ENCODE measurements around the gene STAB2.

Gene STAB2

DNA sequence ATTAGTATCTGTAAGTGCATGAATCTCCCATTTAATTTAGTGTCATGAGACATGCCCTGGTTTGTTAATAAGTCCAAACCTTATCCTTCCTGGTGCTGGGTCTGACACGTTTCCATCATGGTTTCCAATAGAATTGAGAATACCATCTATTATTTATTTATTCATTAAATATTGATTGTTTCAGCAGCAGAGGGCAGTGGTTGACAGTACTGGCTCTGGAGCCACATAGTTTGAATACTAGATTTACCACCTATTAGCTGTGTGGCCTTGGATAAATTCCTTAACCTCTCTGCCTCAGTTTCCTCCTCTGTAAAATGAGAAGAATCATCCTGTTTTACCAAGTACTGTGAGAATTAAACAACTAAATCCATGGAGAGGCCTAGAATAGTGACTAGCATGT, 941 bp upstream of the STAB2 start:
- DNase-seq (ENCODE audit: low read depth, low spot score): no peak

GRCh38 chr12:103588680-103589079, 1.6 kb downstream of the STAB2 start:
- no peak for DNase-seq (ENCODE audit: low read depth, low spot score)

GRCh38 chr12:103589517-103589916, 2.4 kb downstream of the STAB2 start:
- DNase-seq (ENCODE audit: low read depth, low spot score): no peak

DNA sequence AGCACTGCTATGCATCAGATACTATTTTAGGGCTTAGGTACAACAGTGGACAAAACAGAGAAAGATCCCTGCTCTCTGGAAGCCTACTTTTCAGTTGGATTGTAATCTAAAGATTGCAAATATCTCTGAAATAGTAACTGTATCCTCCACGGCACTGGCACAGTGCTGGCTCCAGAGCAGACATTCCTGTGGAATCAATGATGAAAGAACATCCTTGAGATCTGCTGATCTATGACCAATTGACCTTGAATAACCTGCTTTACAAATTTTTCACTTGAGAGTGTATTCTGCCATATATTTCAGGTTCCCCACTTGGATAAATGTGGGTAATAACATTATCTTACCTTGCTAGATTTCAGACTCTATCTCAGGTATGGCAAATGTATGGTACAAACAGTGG, 3.2 kb downstream of the STAB2 start:
- no peak for DNase-seq (ENCODE audit: low read depth, low spot score)

DNA sequence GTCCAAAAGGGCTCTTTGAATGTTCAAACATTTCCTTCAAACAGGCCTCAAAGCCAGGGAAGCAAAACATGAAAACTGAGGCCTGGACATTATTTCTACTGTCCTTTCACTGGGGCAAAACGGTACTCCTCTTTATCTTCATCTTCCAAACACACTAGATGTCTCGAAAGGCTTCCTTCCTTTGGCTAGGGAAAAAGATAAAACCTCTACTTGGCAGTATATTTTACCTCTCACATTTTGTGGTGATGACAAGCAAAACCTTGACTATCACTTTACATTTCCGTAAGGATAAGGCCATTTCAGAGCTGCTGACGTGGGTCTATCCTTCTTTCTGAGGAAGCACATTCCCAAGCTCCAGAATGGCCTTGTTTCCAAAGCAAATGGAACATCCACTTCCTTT, 9.9 kb downstream of the STAB2 start:
- no peak for DNase-seq (ENCODE audit: low read depth, low spot score)

GRCh38 chr12:103599274-103599673, 12.2 kb downstream of the STAB2 start:
- DNase-seq (ENCODE audit: low read depth, low spot score): no peak

- DNase-seq (ENCODE audit: low read depth, low spot score): no peak
Observed at GRCh38 chr12:103600967-103601728, 14.1 kb downstream of the STAB2 start.

- DNase-seq (ENCODE audit: low read depth, low spot score): no peak
Observed at GRCh38 chr12:103620395-103620794, 33.3 kb downstream of the STAB2 start.

DNA sequence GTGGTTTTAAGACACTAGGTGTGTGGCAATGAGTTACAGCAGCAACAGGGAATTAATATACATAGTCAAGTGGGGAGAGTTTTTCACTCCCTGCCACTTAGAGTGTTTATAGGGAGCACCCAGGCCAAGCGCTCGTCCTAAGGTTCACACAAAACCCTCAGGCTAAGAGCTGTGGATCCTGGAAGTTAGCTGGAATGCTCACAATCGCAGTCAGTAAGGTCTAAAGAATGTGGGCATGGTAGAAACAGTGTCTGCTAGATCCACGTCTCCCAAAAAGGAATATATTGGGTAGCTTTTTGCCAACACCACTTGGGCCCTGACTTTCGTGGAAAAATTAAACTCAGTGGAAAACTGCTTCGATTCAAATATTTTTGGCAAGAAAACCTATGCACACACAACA, 36.6 kb downstream of the STAB2 start:
- DNase-seq (ENCODE audit: low read depth, low spot score): peak; percentile 7

GRCh38 chr12:103626498-103626897, 39.4 kb downstream of the STAB2 start:
- DNase-seq (ENCODE audit: low read depth, low spot score): peak; percentile 20

DNA sequence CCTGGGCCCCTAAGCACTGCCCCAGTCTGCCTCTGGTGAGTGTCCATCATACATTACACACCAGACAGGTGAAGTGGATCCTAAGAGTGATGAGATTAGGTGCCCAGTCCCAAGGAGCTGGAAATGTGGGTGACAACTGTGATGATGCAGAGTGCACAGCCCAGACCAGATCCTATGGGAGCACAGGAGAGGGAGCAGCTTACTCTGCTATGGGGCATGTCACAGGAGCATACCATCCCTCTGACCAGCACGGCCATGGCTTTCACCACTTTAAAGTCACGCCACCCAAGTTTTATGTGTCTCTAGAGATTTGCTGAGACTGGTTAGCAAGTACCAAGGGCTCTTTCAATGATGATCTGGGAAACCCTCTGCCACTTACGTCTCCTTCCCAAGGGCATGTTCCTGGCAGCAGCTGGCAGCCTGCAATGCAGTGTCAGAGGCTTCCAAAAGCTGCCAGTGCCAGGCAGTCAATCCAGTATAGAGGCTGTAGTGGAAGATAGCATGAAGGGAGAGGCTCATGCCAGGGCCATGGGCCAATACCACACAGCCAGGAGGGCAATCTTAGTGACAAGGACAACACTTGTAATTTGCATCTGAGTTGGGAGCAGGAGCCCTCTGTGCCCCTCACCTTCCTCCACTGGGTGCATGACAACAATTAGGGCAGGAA, 40.2 kb downstream of the STAB2 start:
- no peak for DNase-seq (ENCODE audit: low read depth, low spot score)

- DNase-seq (ENCODE audit: low read depth, low spot score): peak; percentile 90
Observed at GRCh38 chr12:103632554-103633216, 45.6 kb downstream of the STAB2 start.

GRCh38 chr12:103634732-103635131, 47.7 kb downstream of the STAB2 start:
- DNase-seq (ENCODE audit: low read depth, low spot score): no peak

GRCh38 chr12:103635419-103635818, 48.3 kb downstream of the STAB2 start:
- DNase-seq (ENCODE audit: low read depth, low spot score): no peak

GRCh38 chr12:103637021-103637420, 49.9 kb downstream of the STAB2 start:
- DNase-seq (ENCODE audit: low read depth, low spot score): no peak

DNA sequence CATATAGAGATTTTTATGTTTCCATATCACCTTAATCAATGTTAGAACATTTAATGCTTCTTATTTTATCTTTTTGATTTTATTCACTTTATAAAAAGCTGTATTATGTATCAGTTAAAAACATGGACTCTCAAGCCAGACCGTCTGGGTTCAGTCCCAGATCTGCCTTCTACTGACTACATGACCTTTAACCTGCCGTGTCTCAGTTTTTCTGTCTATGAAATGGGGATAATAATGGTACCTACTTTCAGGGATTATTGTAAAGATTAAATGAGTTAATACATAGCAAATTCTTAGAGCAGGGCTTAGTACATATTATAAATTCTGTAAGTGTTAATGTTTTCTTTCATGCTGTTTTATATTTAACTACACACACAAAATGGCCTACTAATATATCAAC, 50.4 kb downstream of the STAB2 start:
- DNase-seq (ENCODE audit: low read depth, low spot score): no peak

DNA sequence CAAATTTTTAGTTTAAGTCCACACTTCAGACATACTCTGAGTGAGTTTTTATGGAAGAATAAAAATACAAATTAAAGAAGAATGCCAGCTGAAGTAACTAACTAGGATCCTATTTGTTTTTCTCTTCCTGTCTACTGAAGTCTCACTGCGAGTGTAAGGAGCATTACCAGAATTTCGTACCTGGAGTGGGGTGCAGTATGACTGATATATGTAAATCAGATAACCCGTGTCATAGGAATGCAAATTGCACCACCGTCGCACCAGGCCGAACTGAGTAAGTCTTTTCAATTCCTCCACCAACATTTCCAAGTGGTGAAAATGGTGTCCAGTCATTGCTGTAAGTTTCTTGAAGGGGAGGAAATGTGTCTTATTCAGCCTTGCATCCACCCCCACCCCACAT, 52.9 kb downstream of the STAB2 start:
- no peak for DNase-seq (ENCODE audit: low read depth, low spot score)

DNA sequence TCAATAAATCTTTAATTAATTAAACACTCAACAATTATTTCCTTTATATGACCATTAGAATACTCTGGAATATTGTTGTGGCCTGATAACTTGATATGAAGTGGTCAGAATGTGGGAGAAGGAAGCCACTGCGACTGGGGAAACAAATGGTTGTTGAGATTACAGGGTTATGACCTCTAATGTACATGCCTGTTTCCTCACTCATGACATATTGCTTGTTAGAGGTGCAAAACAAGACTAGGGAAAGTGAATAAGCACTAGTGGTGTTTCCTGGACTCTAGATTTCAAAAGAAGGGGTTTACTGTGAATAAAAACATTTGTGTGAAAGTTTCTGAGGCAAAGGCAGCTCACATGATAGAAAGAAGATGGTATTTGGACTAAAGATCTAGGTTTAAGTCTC, 53.3 kb downstream of the STAB2 start:
- no peak for DNase-seq (ENCODE audit: low read depth, low spot score)

- DNase-seq (ENCODE audit: low read depth, low spot score): no peak
Observed at GRCh38 chr12:103640831-103641230, 53.8 kb downstream of the STAB2 start.

DNA sequence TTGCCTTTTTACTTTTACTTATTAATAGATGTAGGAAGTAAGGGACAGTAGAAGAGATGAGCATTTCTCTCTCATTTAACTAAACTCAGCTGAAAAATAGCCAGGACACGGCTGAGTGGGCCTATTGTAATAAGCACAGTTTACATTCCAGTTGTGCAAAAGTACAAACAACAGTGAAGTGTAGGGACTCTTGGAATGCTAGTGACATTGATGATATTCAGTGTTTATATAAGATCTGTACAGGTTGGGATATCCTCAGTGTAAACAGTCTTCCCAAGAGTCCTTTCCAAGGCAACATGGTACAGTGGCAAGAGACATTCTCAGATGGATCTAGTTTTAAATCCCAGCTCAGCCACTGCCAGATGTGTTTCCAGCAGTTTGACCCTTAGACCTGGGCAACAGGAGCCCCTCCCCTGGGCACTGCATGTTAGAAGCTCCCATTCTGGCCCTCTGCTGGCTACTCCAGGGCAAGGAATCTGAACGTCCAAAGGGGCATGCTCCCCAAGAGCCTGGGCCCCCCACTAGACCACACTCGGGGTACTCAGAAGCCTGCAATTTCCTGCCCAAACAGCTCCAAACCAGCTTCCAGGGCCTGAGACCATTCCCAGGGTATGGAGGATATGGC, 55.3 kb downstream of the STAB2 start:
- DNase-seq (ENCODE audit: low read depth, low spot score): no peak

GRCh38 chr12:103645202-103645601, 58.1 kb downstream of the STAB2 start:
- no peak for DNase-seq (ENCODE audit: low read depth, low spot score)

- no peak for DNase-seq (ENCODE audit: low read depth, low spot score)
Observed at GRCh38 chr12:103647267-103647666, 60.2 kb downstream of the STAB2 start.

Data from ELF-1 (cell line).